HG02588 (cell line): Measurements from ENCODE around the gene FGF22.
"Not testable (repeated sequence)": the region's sequence is repeated elsewhere in the genome, so short reads cannot be mapped to it uniquely, and the experiment has no call there.

ENCODE experiments used
- ATAC-seq: cut with Tn5 transposase; IDR thresholded peaks from one replicate; pipeline ENCODE4 v1.9.1; 2021; ENCODE audit warnings: mild to moderate bottlenecking, moderate library complexity; ENCODE audit not compliant: unreplicated experiment

FGF22 gene

DNA sequence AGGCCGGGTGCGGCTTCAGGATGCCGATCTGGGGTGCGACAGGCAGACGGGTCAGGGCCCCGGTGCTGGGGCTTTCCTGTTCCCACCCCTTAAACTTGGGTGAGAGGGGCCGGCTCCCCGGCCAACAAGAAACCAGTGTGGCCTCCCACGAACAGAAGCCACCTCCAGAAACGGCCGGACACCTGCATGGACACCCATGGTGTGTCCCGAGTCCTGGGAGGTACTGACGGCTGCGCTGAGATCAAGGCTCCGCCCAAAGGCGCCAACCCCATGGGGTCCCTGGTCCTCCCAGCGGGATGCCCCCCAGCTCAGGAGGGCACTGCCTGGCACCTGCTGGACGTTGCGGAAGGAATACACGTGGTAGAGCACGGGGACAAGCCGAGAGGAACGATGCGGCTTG lies 17.9 kb upstream of the FGF22 start:
- ATAC-seq, result no peak

DNA sequence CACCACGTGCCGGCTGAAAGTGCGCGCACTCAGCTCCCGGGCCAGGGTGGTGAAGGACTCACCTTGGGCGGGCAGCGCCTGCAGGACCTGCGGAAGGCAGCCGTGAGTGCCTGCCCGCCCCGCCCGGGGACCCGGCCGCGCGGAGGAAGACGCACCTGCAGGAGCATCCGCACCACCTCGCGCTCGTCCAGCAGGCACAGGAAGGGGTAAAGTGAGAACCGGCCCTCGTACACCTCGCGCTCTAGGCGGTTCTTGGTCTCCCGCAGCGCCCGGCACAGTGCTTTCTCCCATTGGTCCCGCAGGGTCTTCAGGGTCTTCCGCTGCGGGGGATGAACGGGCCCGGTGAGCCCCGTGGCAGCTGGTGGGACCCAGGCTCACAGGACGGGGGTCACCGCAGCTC lies 17.0 kb upstream of the FGF22 start:
- no peak for ATAC-seq

DNA sequence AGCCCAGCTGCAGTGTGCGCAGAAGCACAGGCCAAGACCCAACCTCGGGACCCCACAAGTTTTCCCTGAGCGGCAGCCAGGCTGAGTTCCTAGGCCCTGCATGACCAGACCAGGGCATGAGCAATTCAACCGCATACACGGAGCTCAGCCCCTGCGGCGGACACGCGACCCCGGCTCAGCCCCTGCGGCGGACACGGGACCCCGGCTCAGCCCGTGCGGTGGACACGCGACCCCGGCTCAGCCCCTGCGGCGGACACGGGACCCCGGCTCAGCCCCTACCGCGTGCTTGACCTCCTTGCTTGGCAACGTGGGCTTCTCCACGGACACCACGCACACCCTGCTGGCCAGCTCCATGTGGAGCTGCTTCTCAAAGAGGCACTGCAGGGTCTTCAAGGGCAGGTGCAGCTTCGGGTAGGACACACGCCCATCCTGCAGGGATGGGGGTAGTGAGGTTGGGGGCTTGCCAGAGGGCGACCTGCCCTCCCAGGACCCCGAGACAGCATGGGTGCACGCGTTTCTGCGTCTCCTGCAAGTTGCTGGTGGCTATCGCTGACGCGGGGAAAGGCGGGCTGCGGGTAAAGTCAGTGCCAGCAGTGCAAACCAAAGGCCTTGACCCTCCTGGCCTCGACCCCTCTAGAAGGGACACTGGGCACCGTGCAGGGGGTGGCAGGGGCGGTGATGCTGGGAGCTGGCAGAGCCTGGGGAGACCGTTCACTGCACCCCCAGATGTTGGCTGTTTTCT lies 16.3 kb upstream of the FGF22 start:
- no peak for ATAC-seq

DNA sequence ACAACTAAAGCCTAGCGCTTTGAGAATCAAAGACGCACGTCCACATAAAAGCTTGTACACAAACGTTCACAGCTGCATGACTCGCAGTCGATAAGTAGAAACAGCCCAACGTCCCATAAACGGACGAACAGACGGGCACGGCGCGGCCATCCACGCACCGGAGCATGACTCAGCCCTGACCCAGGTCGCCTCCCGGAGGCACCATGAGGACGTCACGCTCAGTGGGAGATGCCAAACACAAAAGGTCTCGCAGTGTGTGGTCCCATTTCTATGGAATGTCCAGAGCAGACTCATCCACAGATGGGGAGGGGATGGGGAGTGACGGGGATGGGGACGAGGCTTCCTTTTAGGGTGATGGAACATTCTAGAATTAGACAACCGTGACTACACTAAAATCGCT lies 15.7 kb upstream of the FGF22 start:
- no peak for ATAC-seq

DNA sequence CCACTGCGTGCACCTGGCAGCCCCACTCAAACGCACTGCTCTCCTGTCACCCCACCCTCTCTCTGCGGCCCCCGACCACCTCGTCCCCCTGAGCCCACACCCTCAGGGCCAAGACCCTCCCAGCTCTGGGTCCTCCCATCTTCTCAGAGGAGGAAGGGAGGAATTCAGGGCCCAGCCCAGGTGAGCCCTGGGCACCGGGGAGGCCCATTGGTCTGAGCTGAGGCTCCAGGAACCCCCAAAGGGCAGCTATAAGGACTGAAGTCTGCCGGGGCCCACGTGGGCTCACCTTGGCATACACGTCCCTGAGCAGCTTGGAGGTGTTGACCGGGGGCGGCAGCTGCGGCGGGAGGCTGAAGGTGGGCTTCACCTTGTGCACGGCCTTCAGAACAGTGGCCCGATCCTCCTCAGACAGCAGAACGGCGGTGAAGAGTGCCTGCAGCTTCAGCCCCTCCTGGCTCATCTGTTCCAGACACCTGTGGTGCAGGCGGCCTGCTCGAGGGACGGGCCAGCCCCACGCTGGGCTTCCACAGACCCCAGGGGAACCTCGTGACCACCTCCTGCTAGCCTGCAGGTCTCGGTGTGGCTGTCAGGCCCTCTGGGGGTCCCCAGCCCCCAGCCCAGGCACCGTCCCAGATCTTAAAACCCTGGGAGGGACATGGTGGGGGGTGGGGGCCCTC lies 15.1 kb upstream of the FGF22 start:
- no peak for ATAC-seq

DNA sequence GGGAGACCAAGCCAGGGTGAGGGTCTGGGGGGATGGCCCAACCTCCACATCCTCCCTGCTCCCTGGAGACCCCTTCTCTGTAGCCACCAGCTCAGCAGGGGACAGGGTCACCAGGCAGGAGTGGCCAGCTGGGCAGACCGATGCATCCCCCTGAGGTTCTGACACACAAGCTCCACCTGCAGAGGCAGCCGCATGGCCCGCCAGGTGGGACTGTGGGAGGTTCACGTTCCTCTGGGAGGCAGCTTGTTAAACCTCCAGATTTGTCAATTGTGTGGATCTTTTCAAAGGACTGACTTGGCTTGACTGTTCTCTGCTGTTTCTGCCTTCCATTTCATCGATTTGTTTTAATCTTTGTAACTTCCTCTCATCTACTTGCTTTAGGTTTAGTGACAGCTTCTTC lies 14.4 kb upstream of the FGF22 start:
- ATAC-seq, result no peak

DNA sequence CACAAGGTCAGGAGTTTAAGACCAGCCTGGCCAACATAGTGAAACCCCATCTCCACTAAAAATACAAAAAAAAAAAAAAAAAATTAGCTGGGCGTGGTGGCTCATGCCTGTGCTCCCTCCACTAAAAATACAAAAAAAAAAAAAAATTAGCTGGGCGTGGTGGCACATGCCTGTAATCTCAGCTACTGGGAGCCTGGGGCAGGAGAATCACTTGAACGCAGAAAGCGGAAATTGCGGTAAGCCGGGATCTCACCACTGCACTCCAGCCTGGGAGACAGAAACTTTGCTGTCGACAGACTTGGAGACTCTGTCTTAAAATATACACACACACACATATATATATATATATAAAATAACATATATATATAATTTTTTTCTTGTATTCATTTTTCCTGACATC lies 13.1 kb upstream of the FGF22 start:
- not testable (repeated sequence) for ATAC-seq

DNA sequence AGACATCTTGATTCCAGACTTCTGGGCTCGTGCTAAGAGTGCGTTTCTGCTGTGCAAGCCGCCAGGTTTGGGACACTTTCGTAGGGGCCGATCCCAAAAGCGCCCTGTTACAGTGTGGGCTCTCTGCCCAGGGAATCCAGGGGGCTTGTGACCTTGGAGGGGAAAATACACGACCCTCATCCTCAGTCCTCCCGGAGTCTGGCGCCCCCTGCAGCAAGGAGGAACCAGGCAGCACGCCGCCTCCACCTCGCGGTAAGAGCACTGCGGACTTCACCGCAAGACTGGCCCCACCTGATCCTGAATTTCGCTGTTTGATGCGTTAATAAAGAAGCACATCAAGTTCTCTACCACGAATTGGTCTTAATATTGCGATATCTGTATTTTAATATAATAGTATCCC lies 11.5 kb upstream of the FGF22 start:
- ATAC-seq, result no peak

DNA sequence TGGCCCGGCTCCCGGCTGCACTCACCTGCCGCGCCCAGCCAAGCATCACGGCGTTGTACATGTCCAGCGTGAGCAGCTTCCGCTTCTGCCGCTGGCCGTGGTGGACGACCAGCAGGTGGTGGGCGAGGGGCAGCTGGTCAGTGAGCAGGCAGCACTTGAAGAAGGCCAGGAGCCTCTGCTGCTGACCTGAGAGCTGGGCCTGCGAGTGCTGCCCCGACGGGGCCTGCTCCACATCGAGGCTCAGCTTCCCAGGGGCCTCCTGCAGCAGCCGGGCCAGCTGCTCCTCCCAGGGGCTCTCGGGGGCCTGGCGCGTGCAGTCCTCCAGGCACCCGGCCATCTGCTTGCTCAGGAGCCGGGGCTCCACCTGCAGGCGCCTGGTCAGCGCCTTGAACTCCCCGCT lies 10.2 kb upstream of the FGF22 start:
- ATAC-seq, result not testable (repeated sequence)

DNA sequence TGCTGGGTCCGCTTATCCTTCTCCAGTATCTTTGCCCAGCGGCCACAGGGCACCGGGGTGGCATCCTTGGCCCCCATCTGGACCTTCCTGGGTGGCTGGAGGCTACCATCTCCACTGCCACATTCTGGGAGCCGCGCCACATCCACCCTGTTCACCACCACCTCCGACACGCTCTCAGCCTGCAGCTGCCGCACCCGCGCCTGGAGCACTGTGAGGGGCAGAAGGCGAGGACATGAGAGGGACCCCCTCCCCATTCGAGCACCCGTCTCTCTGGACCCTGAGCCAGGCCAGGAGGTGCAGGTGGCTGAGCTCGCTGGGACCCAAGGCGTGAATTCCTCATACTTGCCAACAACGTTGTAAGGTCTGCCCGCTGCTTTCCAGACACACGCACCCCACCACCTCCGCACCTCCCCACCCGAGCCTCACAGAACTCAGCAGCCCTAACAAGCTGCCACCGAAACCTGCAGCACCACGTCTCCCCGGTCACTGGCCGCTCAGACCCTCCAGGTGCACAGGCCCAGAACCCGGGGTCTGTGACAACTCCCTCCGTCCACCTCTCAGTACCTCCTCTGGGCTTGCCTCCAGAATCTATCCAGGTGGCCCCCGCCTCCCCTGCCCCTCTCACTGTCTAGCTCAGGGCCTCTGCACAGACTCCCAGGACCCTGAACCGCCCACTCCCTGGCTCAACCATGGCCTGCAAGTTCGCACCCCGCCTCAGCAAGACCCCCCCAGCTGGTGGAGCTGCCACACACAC lies 9.5 kb upstream of the FGF22 start:
- ATAC-seq, result no peak

DNA sequence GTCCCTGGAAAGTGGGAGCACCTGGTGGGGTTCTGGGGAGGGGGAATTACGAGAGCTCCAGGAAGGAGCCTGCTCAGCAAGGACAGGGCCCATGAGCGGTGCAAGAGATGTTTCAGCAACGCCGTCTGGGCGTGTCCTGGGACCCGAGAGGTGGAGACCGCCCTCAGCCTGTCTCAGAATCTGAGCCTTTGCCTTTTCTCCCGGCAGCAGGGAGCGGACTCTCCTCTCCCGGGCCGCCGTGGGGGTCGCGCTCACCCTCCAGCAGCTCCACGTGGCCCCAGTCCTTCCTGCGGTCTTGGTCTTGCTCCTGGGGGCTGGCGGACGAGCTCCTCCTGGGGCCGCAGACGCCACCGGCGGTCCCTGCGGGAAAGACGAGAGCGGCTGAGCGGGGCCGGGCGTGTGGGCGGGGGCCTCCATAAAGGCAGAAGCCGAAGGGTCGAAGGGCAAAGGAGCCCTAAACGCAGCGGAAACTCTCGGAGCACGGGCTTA lies 7.1 kb upstream of the FGF22 start:
- peak; percentile 23 for ATAC-seq

DNA sequence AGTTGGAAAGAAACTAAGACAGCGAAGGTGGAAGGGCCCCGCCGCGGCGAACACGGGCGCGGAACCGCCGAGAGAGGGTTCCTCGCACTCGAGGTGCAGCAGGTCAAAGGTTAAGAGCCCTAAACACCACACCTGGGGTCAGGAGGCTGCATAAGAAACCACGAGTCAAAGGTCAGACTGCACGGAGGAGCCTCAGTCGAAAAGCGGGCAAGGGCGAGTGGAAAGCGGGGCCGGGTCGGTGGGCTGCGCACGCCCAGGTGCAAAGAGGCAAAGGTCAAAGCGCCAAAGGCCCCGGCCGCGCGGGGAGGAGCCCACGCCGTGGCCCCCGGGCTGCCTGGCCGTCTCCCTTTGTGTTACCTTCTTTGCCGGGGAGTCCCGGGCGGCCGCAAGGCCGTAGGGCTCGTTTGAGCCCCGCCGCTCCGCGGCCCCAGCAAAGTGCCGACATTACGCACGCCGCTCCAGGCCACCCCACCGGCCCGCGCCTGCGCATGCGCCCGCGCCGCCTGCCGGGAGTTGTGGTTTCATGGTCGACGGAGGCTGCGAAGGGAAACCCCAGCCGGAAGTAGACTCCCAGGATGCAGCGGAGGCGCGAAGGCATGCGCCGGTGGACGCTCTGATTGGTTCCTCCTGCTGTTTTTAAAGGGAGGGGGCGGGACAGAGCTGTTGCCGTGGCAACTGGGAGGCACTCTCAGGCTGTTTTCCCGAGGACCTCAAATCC lies 6.5 kb upstream of the FGF22 start, which contains the start of gene POLRMT:
TSS of gene POLRMT (minus strand) at position 470 of the 718 bp plus-strand sequence. CDS start at position 445, 25 bp downstream.
- ATAC-seq, result peak; percentile 71

DNA sequence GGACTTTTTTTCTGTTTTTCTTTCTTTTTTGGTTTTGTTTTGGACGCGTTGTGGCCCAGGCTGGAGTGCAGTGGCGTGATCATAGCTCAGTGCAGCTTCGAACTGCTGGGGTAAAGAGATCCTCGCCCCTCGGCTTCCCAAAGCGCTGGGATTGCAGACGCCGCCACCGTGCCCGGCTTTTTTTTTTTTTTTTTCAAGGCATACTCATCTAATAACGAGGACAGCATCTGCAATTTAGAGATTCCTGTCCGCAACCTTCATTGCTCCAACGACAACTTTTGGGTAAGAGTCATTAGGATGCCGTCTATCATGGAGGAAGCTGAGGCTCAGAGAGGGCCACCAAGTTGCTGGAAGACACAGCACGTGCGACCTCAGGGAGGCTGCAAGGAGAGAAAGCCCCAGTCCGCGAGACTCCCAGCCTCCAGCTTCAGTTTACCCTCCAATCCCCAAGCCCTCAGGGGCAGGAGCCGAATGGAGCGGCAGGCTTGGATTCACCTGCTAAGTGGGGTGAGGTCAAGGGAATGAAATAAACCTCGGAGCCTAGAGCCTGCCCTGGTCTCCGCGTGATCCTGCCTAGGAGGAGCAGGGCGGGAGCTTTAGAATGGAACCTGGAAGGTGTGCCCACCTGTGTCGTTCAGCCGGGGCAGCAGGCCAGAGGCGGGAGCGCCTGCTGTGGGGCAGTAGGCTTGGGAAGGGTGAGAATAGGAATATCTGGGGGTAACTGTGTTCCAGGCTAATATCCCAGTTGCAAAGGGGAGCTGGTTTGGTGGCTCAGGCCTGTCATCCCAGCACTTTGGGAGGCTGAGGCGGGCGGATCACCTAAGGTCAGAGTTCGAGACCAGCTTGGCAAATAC lies 5.7 kb upstream of the FGF22 start:
- ATAC-seq, result no peak

DNA sequence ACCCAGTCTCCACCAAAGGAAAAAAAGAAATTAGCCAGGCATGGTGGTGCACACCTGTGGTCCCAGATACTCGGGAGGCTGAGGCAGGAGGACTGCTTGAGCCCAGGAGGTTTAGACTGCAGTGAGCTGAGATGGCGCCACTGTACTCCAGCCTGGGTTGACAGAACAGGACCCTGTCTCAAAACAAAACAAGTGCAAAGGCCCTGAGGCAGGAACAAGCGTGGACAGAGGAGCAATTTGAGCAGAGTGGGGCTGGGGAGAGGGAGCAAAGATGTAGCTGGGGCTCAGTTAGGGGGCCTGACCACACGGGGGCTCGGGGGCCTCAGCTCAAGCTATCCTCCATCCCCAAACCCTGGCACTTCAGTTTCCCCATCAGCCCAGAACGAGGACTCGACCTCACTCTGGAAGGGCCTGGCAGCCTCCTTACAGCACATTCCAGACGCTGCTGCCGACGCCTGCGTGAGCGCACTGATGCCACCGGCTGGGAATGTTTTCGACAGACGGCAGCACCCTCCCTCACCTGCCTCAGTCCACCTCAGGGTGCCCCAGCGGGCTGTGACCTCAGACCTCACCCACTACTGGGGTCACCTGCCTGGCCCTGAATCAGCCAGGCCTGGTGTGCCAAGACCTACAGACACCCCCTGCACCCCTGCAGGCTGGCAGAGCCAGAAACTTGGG lies 4.6 kb upstream of the FGF22 start:
- no peak for ATAC-seq

DNA sequence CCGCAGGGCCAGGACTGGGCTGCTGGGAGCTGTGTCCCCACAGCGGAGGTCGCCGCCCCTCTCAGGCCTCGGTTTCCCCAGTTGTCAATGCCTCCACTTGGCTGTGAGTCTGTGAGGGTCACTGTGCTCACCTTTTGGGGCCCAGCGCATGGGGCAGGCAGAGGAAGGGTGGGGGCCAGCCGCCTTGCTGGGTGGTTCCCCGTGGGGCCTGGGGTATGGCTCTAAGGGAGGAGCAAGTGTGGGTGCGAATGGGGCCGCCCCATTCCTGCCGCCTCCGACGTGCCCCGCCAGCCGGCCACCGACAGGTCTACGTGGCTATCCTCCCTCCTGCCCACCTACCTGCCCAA lies 800 bp upstream of the FGF22 start:
- no peak for ATAC-seq

DNA sequence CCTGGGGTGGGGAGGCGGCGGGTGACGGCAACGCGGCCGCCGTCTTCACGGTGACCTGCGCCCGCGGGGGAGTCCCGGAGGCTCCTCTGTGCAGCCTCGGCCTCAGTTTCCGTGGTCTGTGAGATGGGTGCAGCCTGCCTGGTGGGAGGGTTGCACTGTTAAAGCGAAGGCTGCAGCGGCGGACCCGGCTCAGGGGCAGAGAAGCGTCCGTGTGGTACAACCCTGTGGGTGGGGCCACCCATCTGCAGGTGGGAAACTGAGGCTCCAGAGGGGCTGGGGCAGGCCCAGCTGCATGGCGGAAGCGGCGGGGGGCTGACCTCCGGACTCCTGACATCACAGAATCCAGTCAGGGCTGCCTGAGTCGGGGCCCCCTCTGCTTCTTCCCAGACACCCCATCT lies 481 bp downstream of the FGF22 start:
- no peak for ATAC-seq

DNA sequence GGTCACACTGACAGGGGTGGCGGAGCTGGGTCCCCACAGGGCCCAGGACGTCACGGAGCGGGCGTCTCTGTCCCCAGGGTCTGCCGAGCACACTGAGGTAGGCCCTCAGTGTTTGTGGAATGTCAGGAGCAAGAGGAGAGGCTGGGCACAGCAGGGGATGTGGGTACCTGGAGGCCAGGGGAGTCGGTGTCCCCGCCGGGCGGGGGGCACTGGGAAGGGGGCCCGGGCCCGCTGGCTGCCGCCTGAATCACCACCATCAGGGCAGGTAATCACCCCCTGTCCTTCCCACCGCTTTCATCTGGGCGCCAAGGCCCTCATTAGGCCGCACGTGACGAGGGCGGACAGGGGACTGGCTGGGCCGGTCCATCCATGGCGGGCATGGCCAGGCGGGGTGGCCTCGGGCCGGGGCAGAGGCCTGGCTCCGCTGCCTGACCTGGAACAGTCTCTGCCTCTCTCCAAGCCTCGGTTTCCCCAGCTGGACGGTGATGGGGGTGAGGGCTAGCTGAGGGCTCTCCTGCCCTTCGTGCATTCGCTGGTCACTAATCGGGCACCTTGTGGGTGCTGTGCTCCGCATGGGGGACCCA lies 1.0 kb downstream of the FGF22 start:
- no peak for ATAC-seq

DNA sequence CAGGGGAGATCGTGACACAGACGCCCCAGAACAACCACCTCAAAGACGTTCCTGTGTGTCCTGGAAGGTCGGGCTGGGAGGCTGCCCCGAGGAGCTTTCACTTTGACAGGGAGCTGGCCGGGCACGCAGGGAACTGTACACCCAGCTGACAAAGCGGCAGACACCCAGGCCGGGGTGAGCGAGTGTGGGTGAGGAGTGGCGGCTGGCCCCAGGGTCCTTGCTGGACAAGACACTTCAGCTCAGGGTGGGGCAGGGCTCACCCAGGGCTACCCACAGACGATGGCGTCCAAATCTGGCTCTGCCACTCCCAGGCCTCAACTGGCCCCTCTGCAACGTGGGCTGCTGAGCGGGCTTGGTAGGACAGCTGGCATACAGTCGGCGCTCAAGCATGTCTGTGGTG lies 2.0 kb downstream of the FGF22 start:
- no peak for ATAC-seq
